Activated naive CD4-positive, alpha-beta T cell treated with anti-CD3 and anti-CD28 coated beads for 36 hours (primary cell): ENCODE results near the gene SNED1. TPM values are rescaled to one million over a fixed set of nuclear protein-coding genes. Genes with fewer than 3 reads are reported as not detected.

ENCODE experiments used
- CTCF ChIA-PET: fragments of 350-600 bp; sonication (Branson Sonifier 250); formaldehyde crosslinking; loops from one replicate; lab custom pipeline; 2021; ENCODE audit warnings: antibody characterized with exemption; lab: Charles Lee
- DNase-seq: peaks from one replicate; pipeline ENCODE4 v3.0.0-alpha.2; 2020
- H3K27ac Mint-ChIP-seq: one replicate; pipeline ENCODE4 v1.8.0; 2021; ENCODE audit warnings: mild to moderate bottlenecking, mixed read lengths
- H3K27me3 Mint-ChIP-seq: one replicate; pipeline ENCODE4 v1.8.0; 2021; ENCODE audit warnings: low read depth, mixed read lengths
- H3K36me3 Mint-ChIP-seq: one replicate; pipeline ENCODE4 v1.8.0; 2021; ENCODE audit warnings: low read depth, mixed read lengths
- H3K4me1 Mint-ChIP-seq: one replicate; pipeline ENCODE4 v1.8.0; 2021; ENCODE audit warnings: low read depth, mixed read lengths
- H3K4me3 Mint-ChIP-seq: one replicate; pipeline ENCODE4 v1.8.0; 2021; ENCODE audit warnings: mild to moderate bottlenecking, moderate library complexity, mixed read lengths
- H3K9me3 Mint-ChIP-seq: one replicate; pipeline ENCODE4 v1.8.0; 2021; ENCODE audit warnings: mixed read lengths
- intact Hi-C: fragments of 100-400 bp; cut with micrococcal nuclease; formaldehyde crosslinking; loops from one replicate; pipeline ENCODE4 v1.15.1; 2023
- total RNA-seq, 2 experiments: library from RNA; stranded (reverse); gene quantifications; one replicate each; pipeline ENCODE4 v1.2.3, GENCODE V29; 2021

The SNED1 gene
- total RNA-seq, 2 experiments from 2014 or later: 0.35 to 0.60 TPM

DNA sequence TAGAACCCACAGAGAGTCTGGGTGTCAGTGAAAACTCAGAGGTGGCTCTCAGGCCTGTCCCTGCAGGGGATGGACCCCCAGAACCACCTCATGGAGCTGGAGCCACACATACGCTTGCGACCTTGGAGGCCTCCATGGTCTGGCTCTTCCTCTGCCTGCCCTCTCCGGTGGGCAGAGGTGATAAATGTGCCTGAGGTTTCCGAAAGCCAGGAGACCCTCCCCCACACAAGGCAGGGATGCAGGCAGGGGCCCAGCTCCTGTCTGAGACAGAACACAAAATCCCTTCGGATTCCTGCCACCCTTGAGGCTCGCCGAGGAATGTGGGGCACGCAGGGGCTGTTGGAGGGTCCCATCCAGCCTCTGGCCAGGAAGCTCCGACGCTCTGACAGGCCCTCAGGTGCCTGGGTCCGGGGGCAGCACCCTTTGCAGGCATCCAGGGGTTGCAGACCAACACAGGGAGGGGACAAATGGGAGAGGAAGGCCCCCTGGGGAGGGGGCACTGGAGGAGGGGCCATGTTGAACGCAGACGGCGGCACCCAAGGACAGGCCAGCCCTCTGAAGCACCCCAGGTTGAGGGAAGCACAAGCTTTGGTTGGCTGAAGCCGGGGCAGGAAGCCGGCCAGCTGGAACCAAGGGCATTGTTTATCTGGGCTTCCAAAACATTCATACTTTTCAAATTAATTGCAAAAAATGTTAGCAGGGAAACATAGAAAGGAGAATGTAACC lies 4.1 kb upstream of the SNED1 start:
- Mint-ChIP-seq H3K4me3 (no peak overlapping the region), H3K4me1 (peaks cover 8% of the 10 kb centered on the region), H3K36me3 (no peaks in the 10 kb centered on the region), H3K9me3 (no peaks in the 10 kb centered on the region), H3K27ac (no peak overlapping the region), H3K27me3 (peaks cover 9% of the 10 kb centered on the region)
- CTCF ChIA-PET: no interaction called here
- intact Hi-C loops: no loop called here
- DNase-seq: no peak

DNA sequence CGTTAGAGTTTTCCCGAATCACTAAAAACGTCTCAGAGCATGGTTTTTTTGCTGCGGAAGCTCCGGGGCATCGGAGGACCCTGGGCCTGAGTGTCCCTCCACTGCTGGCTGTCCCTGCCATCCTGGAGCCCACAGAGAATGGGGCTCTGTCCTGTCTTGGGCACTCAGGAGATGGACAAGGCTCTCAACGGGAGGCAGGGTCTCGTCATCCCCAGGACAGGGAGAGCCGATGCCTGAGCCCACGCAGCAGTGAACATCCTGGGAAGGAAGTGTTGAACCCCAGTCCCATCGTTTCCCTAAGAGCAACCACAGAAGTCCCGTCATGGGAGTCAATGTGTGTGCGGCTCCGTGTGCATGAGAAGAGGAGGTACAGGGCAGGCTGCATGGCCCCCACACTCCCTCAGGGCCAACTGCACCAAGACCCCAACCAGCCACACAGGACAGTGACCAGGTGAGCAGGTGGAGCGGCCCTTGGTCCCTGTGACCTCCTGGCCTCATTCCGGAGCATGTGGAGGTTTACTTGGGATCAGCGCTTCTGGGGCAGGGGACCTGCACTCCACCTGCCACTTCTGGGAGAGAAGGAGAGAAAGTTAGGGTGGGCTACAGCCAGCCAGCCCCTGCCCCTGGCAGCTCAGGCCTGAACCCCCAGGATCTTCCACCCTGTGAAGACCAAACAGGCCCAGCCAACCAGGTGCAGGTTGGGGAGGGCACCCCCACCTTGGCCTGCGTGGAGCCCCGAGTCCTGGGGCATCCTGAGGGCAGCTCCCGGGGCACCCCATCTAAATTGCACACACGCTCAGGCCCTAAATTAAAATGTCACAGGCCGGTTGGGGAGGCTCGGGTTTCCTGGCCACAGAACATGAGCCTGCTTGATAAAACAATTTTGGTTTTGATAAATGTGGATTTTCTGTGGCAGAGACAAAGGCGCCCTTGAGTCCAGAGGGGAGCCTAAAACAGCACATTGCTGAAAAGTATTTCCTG lies 3.1 kb upstream of the SNED1 start:
- no peaks in the 10 kb centered on the region for H3K36me3 Mint-ChIP-seq
- CTCF ChIA-PET: no interaction called here
- intact Hi-C loops: no loop called here
- H3K4me1 Mint-ChIP-seq: peaks cover 14% of the 10 kb centered on the region
- H3K27me3 Mint-ChIP-seq: peaks cover 18% of the 10 kb centered on the region
- no peaks in the 10 kb centered on the region for H3K9me3 Mint-ChIP-seq
- no peak overlapping the region for H3K27ac Mint-ChIP-seq
- H3K4me3 Mint-ChIP-seq: no peak overlapping the region
- DNase-seq: peak; percentile 2

DNA sequence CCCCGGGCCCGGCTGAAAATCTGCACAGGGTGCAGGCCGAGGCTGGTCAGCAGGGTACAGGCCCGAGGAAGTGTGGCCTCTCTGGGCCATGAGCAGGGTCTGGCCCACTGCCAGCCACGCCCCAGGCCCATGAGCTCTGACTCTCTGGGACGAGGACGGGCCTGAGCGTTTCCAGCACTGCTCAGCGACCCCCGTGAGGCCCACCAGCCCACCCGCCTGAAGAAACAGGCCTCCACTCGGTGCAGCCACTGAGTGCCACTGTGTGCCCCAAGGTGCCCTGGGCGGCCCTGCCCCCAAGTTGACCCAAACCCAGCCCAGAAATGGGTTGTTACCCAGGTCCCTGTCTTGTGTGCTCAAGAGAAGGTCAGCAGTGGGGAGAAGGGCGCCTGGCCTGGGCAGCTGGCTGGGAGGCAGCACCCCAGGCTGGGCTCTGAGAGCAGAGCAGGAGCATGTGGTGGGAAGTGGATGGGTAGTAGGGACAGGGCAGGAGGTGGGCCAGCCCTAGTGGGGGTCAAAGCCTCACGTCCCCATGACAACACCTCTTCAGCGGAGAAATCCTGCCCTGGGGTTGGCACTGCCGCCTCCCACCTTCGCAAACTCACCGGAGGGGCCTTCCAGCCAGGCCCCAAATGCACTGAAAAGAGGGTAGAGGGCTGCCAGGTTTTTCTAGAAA lies 2.1 kb upstream of the SNED1 start:
- intact Hi-C loops: no loop called here
- H3K4me1 Mint-ChIP-seq: peaks cover 14% of the 10 kb centered on the region
- no peaks in the 10 kb centered on the region for H3K9me3 Mint-ChIP-seq
- H3K27me3 Mint-ChIP-seq: peaks cover 20% of the 10 kb centered on the region
- no peak overlapping the region for H3K27ac Mint-ChIP-seq
- DNase-seq: peak; percentile 1
- H3K36me3 Mint-ChIP-seq: no peaks in the 10 kb centered on the region
- CTCF ChIA-PET: no interaction called here
- no peak overlapping the region for H3K4me3 Mint-ChIP-seq

DNA sequence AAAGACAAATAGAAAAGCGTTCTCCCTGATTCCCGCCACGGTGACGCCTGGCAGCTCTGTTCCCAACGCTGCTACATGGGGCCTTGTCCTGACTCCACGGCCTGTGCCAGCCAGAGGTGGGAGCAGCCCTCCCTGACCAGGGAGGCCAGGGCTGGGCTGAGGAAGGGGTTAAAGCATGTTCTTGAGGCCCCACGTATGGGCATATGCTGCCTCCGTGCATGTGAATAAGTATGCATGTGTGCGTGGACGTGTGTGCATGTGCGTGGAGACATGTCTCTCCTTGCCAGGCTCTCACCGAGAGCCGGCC lies 1.6 kb upstream of the SNED1 start:
- no peak overlapping the region for H3K27ac Mint-ChIP-seq
- no peaks in the 10 kb centered on the region for H3K36me3 Mint-ChIP-seq
- CTCF ChIA-PET: no interaction called here
- no peak overlapping the region for H3K4me3 Mint-ChIP-seq
- no peaks in the 10 kb centered on the region for H3K9me3 Mint-ChIP-seq
- DNase-seq: peak; percentile 1
- peaks cover 14% of the 10 kb centered on the region for H3K4me1 Mint-ChIP-seq
- peaks cover 20% of the 10 kb centered on the region for H3K27me3 Mint-ChIP-seq
- intact Hi-C loops: no loop called here

DNA sequence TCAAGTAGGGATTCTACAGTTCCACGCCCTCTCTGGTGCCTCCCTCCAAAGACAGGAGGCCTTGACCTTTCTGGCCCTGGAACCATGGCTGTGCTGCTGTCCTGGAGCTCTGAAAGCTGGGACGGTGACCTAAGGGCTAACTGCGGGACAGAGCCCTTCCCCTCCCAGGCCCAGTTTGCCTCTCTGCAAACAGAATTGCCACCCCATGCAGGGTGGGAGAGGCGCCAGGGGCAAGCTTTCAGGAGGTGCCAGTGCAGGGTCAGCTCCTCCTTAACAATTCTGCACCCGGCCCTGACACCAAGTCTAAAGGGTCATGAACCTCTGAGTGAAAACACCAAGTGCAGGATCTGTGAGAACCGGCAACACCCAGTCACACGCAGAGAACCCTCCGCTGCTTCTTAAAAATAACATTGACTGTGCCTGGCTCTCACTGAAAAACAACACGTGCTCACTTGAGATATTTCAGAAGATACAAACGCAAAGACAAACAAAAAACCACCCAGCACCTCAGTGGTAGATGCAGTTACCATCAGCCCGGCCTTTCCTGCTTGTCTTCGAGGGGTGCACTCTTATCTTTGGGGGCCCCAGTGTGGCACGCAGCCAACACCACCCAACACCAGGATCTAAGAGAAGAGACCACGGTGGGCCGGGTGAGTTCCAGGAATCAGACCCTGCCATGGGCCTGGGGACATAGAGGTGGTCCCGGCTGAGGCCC lies 1.1 kb upstream of the SNED1 start:
- no peak overlapping the region for H3K27ac Mint-ChIP-seq
- intact Hi-C loops: no loop called here
- H3K36me3 Mint-ChIP-seq: no peaks in the 10 kb centered on the region
- no peaks in the 10 kb centered on the region for H3K9me3 Mint-ChIP-seq
- peaks cover 20% of the 10 kb centered on the region for H3K27me3 Mint-ChIP-seq
- peak overlapping the region; percentile 41 for H3K4me3 Mint-ChIP-seq
- DNase-seq: peak; percentile 4
- CTCF ChIA-PET: no interaction called here
- peaks cover 14% of the 10 kb centered on the region for H3K4me1 Mint-ChIP-seq

DNA sequence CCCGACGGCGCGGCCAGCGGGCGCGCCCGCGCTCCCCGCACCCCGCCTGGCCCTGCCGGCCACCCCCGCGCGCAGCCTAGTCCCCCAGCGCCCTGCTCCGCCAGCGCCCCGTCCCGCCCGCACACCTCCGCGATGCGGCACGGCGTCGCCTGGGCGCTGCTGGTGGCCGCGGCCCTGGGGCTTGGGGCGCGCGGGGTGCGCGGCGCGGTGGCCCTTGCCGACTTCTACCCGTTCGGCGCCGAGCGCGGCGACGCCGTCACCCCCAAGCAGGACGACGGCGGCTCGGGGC lies 232 bp downstream of the SNED1 start:
- peak; percentile 4 for DNase-seq
- H3K27me3 Mint-ChIP-seq: peaks cover 20% of the 10 kb centered on the region
- intact Hi-C loops: no loop called here
- no peak overlapping the region for H3K4me3 Mint-ChIP-seq
- H3K4me1 Mint-ChIP-seq: peaks cover 14% of the 10 kb centered on the region
- peaks cover 6% of the 10 kb centered on the region for H3K9me3 Mint-ChIP-seq
- H3K36me3 Mint-ChIP-seq: no peaks in the 10 kb centered on the region
- no peak overlapping the region for H3K27ac Mint-ChIP-seq
- CTCF ChIA-PET: no interaction called here

DNA sequence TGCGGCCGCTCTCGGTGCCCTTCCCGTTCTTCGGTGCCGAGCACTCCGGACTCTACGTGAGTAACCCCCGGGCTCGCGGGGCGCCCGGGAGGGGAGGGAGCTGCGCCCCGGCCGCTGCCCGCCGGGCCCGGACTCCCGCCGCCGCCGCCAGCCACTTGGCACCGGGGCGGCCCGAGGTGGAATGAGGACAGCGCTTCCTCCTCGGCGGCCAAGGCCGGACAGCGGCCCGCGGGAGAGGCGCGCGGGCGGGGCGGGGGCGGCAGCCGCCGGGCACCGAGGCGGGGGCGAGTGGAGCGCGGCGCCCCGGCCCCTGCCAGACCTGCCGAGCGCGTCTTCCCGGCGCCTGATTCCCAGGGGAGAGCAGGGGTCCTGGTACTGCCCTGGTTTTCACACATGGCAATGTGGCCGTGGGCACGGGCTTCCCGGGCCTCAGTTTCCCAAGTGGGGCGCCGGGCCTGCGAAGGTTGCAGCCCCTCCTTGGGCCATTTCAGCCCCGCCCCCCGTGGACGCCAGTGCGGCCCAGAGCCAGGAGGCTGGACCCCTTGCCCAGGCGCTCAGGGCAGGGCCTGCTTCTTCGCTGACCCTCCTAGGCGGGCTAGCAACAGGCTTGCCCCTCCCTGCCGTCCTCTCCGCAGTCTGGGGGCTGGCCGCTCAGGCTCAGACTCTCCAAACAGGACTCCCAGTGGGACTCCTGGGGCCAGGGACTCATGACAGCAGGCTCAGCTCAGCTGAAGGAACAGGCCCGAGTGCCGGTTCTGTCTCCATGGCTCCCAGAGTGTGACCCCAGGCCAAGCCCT lies 775 bp downstream of the SNED1 start:
- CTCF ChIA-PET: no interaction called here
- intact Hi-C loops: no loop called here
- peaks cover 12% of the 10 kb centered on the region for H3K9me3 Mint-ChIP-seq
- peaks cover 14% of the 10 kb centered on the region for H3K4me1 Mint-ChIP-seq
- H3K36me3 Mint-ChIP-seq: no peaks in the 10 kb centered on the region
- H3K27me3 Mint-ChIP-seq: peaks cover 20% of the 10 kb centered on the region
- no peak overlapping the region for H3K27ac Mint-ChIP-seq
- DNase-seq: peak; percentile 5
- H3K4me3 Mint-ChIP-seq: no peak overlapping the region

DNA sequence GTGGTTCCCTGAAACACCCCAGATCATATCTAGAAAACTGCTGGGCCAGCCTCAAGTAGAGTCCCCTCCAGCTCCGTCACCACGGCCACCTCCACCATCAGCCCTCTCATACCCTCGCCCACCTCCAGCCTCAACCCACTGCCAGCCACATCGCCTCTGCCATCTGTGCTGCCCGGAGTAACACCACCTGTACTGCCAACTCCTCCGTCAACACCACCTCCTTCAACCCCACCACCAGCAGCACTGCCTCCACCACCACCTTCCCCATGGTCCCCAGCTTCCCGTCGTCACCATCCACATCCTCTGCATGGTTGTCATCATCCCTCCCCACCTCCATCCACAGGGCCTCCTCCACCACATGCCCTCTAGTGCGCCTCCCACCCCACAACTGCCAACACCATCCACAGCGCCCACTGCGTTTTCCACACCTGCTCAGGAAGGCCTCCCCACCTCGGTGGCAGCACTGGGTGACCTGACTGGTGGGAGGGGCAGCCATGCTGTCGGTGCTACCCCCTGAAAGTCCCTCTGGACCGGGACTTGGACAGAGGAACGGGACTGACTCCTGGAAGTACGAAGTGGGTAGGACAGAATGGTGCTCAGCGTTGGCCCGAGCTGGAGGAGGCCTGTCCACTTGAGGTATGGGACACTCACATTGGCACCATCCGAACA lies 1.6 kb downstream of the SNED1 start:
- Mint-ChIP-seq H3K4me3 (peak overlapping the region; percentile 15), H3K36me3 (no peaks in the 10 kb centered on the region), H3K27ac (no peak overlapping the region), H3K9me3 (peaks cover 12% of the 10 kb centered on the region), H3K27me3 (peaks cover 20% of the 10 kb centered on the region), H3K4me1 (peaks cover 14% of the 10 kb centered on the region)
- intact Hi-C loops: no loop called here
- CTCF ChIA-PET: no interaction called here
- peak; percentile 3 for DNase-seq

DNA sequence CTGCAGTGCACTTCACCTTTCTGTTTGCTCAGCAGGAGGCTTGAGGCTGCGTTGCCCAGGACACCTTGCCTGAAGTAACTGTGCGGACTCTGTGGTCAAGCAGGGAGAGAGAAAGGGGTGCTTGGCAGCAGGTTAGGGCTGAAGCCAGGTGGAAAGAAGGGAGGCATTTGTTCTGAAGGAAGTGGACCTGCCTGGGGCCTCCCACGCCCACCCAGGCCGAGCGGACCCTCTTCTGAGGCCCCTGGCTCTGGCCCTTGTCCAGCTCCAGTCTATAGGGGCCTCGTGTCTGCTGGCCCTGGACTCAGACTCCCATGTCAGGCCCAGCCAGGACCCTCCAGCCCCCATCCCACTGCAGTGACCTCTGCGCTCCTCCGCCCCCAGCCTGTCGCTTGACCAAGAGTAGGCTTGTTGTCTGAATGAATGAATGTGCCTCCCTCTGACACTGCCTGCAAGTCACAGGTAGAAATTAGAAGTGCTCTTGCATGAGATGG lies 2.5 kb downstream of the SNED1 start:
- intact Hi-C loops: no loop called here
- Mint-ChIP-seq H3K27me3 (peaks cover 20% of the 10 kb centered on the region), H3K9me3 (peaks cover 19% of the 10 kb centered on the region), H3K27ac (no peak overlapping the region), H3K4me1 (peaks cover 14% of the 10 kb centered on the region), H3K4me3 (no peak overlapping the region), H3K36me3 (peaks cover 3% of the 10 kb centered on the region)
- no peak for DNase-seq
- CTCF ChIA-PET: no interaction called here

DNA sequence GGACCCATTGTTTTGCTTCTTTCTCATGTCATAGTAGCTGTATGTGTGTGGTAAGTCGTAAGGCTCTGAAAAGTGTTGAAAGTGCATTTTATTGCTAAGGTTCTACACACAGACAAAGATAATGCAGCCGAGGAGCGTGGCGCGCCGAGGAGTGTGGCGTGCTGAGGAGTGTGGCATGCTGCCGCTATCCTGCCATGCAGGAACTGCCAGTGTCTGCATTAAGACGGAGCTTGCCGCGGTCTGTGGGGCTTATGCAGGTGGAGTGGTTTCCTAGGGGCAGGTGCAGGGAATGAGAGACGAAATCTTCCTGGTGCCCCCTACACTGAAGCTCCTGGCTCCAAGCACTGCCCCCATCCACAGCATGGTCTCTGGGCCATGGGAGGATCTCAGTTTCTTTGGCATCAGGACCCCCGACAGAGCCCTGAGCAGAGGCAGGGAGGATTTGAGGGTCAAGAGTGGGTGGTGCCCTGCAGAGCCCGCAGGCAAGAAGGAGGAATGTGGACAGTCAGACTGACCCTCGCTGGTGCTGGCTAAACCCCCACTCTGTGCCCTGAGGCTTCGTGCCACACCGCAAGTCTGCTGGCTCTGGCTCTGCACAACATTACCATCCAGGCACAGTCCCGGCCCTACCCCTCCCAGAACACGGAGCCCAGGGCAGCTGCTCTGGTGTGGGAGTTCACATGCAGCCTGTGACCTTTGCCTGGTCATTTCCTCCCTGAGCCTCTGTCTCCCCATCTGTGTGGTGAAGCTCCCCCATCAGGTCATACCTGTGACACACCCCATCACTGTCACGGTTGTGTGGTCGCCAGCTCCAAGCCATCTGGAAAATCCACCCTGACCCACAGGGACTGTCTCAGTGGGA lies 3.2 kb downstream of the SNED1 start:
- Mint-ChIP-seq H3K27ac (no peak overlapping the region), H3K27me3 (peaks cover 20% of the 10 kb centered on the region), H3K4me3 (no peak overlapping the region), H3K4me1 (peaks cover 14% of the 10 kb centered on the region), H3K9me3 (peaks cover 21% of the 10 kb centered on the region), H3K36me3 (peaks cover 3% of the 10 kb centered on the region)
- intact Hi-C loops: no loop called here
- CTCF ChIA-PET: no interaction called here
- DNase-seq: no peak
